Fibroblast of skin of left quadriceps (primary cell): ENCODE measurements around the gene C1QL4.
"Not testable (repeated sequence)": the region's sequence is repeated elsewhere in the genome, so short reads cannot be mapped to it uniquely, and the experiment has no call there.

Experiments used
- DNase-seq, 2 experiments: peaks; one replicate each; pipeline ENCODE4 v3.0.0-alpha.2; 2013; ENCODE audit warnings: low read depth in 2 of 2

C1QL4 gene

DNA sequence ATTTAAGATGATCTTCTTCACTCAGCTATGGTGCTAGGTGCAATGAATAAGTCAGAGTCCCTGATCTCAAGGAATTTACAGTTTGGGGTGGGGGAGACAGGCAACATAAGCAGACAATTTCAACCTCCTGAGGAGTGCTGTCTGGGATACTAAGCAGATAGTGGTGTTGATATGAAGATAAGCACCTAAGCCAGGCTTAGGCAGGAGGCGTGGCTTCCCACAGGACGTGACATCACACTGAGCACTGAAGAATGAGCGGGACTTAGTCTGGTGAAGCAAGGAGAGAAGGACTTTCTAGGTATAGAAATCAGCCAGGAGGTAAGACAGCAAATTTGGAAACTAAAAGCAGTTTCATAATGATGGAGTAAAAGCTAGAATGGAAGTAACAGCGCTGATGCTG lies 35.2 kb downstream of the C1QL4 start:
- DNase-seq, result no peak

DNA sequence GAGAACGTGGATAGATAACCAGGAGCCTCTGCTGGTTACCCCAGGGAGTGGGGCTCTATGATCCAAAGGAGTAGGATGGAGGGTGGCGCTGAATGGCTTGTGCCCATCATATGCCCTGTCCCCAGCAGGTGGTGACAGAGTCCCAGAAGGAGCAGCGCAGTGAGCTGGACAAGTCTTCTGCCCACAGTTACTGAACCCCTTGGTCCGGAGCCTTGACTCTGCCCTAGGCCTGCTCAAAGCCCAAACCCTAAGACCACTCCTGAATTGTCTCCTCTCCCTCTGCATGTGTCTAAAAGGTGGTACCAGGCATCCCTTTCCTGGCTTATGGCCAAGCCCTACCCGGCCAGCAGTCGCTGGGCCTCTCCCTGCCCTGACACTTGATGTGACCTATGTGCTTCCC lies 38.8 kb downstream of the C1QL4 start:
- DNase-seq, result no peak

DNA sequence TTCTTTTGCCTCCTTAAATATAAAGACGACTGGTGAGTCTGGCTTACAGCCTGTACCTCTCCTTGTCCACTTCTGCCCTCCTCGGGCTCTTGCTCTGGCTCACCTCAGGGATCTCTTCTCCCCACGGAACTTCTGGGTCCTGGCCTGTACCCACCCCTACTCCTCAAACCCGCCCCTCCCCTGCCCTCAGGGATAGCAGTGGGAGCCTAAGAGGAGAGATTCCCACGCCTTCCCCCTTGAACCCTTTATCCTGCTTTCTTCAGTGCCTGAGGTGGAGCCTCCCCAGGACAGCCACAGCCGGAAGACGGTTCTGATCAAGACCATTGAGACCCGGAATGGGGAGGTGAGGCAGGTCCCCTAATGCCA lies 39.3 kb downstream of the C1QL4 start:
- no peak for DNase-seq

- DNase-seq, result no peak
Measured at GRCh38 chr12:49296836-49297694, 39.9 kb downstream of the C1QL4 start.

DNA sequence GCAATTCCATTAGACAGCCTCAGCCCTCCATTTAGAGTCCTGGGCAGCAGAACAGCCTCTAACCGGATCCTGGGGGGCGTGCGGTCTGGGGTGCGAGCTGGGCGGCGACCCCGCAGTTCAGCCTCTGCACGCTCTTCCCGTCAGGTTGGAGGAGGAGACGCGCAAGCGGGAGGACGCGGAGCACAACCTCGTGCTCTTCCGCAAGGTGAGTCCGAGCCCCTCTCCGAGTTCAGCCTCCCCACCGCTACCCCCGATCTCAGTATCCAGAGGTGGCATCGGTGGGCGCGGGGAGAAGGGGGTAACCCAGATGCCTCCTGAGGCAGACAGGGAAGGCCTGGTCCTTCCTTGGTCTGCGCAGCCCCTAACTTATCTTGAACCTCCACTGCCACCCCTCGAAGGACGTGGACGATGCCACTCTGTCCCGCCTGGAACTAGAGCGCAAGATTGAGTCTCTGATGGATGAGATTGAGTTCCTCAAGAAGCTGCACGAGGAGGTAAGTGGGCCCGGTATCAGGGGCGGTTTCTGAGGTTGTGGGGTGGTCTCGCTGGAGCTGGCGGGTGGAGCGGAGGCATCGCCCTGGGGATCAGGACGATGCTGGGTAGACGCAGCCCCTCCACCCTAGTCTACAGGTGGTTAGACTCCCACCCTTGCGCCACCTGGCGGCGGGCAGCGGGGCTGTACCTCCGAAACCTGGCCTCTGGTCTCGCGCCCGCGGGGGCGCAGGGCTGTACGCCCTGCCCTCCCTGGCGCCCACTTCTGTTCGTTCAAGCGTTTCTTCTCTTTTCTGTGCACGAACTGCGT lies 40.8 kb downstream of the C1QL4 start:
- no peak for DNase-seq

GRCh38 chr12:49295082-49295936 lies 41.7 kb downstream of the C1QL4 start, which contains the start of gene PRPH:
TSS of gene PRPH (plus strand) at chr12:49295147. CDS start at chr12:49295201, 54 bp downstream.
- DNase-seq, result no peak

DNA sequence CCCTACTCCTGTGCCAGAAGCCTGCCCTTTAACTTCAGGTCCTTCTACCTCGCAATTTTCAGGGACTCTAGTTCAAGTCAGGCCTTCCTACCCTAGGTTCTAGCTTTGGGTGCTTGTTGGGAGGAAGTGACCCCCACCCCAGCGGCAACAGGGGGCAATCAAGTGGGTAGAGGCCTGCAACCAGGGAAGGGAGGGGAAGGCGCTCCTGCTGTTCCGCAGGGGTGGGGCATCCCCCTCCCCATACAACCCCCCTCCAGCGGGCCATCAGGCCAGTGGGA lies 42.2 kb downstream of the C1QL4 start:
- DNase-seq, result no peak

GRCh38 chr12:49294086-49294803 lies 42.7 kb downstream of the C1QL4 start:
- no peak for DNase-seq

DNA sequence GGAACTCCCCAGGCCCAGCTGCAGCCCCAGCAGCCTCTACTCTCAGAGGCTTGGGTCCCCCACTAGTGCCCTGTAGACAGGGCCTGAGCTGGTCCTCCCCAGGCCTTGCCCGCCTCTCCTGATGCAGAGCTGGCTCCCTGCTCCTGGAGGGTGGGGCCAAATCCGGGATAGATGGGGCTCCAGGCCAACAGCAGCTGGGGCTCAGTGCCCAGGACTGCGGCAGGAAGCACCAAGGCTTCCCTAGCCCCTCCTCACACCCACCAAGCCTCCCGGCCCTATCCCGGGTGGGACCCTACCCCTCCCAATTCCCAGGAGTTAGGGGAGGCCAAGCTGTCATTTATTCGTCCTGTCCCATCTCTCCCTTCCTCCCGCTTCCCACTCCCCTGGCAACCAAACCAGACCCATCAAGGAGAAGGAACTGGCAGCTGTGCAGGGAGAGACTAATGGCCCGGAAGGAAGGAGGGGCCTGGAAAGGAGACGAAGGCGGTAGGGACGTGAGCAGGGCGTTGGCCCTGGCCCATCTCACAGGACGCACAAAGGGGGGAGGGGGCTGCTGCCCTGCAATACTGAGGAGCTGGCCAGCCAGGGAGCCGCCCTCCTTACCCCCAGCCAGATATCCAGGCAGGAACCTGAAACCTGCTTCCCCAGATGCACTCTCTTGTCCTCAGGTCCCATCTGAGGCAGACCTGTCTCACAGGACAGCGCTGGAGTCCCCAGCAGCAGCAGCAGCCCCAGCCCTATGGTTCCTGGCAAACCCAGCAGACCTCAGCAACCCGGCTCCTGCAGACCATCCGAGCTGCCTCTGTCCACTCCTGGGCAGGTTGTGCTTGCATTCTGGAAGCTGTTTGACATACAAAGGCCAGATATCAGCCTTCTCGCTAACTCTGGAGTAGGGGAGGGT lies 43.7 kb downstream of the C1QL4 start:
- no peak for DNase-seq

DNA sequence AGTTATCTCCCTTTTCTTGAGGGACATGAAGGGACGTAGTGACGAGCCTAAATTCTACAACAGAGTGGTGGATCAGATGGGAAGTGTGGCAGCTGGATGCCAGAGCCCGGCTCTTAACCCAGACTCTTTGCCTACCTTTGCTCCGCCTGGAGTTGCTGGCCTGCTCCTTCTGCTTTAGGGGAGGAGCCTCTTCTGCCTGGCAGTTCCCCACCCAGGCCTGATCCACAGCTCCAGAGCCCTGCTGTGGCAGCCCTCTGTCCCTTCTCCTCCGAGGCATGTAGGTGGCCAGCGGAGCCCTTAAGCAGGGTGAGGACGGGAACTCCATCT lies 44.3 kb downstream of the C1QL4 start:
- DNase-seq, result no peak

DNA sequence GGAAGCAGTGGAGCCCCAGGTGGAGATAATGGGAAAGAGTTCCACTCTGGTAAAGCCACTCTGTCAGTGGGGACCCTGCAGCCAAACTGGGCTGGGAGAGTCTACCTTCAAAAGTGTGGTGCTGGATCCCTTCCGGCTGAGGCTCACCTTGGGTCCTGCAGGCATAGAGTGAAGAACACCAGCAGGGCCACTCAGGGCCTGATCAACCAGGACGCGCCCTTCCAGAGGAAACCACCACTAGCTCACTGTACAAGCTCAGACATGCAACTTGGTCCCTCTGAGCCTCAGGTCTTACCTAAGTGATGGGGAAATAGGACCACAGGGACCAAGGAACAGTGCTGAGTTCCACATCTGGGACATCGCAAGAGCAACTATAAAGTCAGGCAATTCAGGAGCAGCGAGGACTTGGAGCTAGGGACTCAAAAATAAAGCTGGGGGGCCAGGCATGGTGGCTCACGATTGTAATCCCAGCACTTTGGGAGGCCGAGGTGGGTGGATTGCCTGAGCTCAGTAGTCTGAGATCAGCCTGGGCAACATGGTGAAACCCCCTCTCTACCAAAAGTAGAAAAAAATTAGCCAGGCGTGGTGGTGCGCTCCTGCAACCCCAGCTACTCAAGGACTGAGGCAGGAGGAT lies 47.9 kb downstream of the C1QL4 start:
- no peak for DNase-seq

DNA sequence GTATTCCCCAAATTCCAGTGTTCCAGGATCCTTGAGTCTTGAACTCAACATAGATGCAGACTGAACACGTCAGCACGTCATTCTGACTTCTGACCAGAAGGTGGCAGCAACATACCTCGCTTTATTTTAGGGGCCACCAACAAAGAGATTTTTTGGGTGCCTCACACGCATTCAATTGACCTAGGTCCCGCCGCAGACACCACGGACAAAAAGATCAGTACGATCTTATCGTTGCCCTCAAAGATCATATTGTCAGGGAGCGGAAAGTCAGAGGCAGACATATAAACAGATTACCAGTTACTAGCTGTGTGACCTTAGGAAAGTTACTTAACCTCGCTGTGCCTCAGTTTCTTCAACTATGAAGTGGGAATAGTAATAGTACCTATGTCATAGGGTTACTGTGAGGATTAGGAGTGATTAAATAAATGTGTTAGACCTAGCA lies 48.6 kb downstream of the C1QL4 start:
- DNase-seq, result peak in 1 of 2 experiments; percentile 18

GRCh38 chr12:49287876-49288275 lies 49.1 kb downstream of the C1QL4 start:
- DNase-seq, result no peak

- DNase-seq, result no peak
Measured at GRCh38 chr12:49284672-49285071, 52.3 kb downstream of the C1QL4 start.

- DNase-seq, result no peak
Measured at GRCh38 chr12:49283541-49284429, 53.2 kb downstream of the C1QL4 start.

- not testable (repeated sequence) for DNase-seq
Measured at GRCh38 chr12:49282740-49283375, 54.1 kb downstream of the C1QL4 start.
